Measurements from ENCODE around the gene PITRM1.
"Not testable (repeated sequence)": the region's sequence is repeated elsewhere in the genome, so short reads cannot be mapped to it uniquely, and the experiment has no call there.

Gene PITRM1

GRCh38 chr10:3172446-3173170 is at the start of gene PITRM1:
PITRM1 (minus strand) TSS chr10:3172782; CDS start chr10:3172772, 10 bp downstream.
- DNase-seq (ENCODE audit: low read depth) = peak; percentile 99

- DNase-seq (ENCODE audit: low read depth) = no peak
Observed at GRCh38 chr10:3222068-3222467, 49.5 kb upstream of the PITRM1 start.

GRCh38 chr10:3221601-3222000 is 49.0 kb upstream of the PITRM1 start:
- DNase-seq (ENCODE audit: low read depth) = not testable (repeated sequence)

- no peak for DNase-seq (ENCODE audit: low read depth)
Observed at GRCh38 chr10:3220853-3221252, 48.3 kb upstream of the PITRM1 start.

GRCh38 chr10:3219021-3219628 is 46.5 kb upstream of the PITRM1 start:
- DNase-seq (ENCODE audit: low read depth) = not testable (repeated sequence)

- no peak for DNase-seq (ENCODE audit: low read depth)
Observed at GRCh38 chr10:3217853-3218252, 45.3 kb upstream of the PITRM1 start.

- no peak for DNase-seq (ENCODE audit: low read depth)
Observed at GRCh38 chr10:3217301-3217700, 44.7 kb upstream of the PITRM1 start.

GRCh38 chr10:3215153-3215775 is 42.7 kb upstream of the PITRM1 start:
- no peak for DNase-seq (ENCODE audit: low read depth)

- no peak for DNase-seq (ENCODE audit: low read depth)
Observed at GRCh38 chr10:3213758-3214515, 41.4 kb upstream of the PITRM1 start.

- no peak for DNase-seq (ENCODE audit: low read depth)
Observed at GRCh38 chr10:3213208-3213607, 40.6 kb upstream of the PITRM1 start.

GRCh38 chr10:3210251-3210877 is 37.8 kb upstream of the PITRM1 start:
- DNase-seq (ENCODE audit: low read depth) = no peak

GRCh38 chr10:3208481-3209406 is 36.2 kb upstream of the PITRM1 start:
- DNase-seq (ENCODE audit: low read depth) = no peak

- DNase-seq (ENCODE audit: low read depth) = no peak
Observed at GRCh38 chr10:3207351-3207750, 34.8 kb upstream of the PITRM1 start.

- no peak for DNase-seq (ENCODE audit: low read depth)
Observed at GRCh38 chr10:3206511-3207157, 34.1 kb upstream of the PITRM1 start.

- no peak for DNase-seq (ENCODE audit: low read depth)
Observed at GRCh38 chr10:3203972-3204371, 31.4 kb upstream of the PITRM1 start.

- no peak for DNase-seq (ENCODE audit: low read depth)
Observed at GRCh38 chr10:3203016-3203811, 30.6 kb upstream of the PITRM1 start.

- no peak for DNase-seq (ENCODE audit: low read depth)
Observed at GRCh38 chr10:3201796-3202195, 29.2 kb upstream of the PITRM1 start.

GRCh38 chr10:3199488-3199887 is 26.9 kb upstream of the PITRM1 start:
- no peak for DNase-seq (ENCODE audit: low read depth)

GRCh38 chr10:3198900-3199299 is 26.3 kb upstream of the PITRM1 start:
- no peak for DNase-seq (ENCODE audit: low read depth)

Data from stimulated activated CD8-positive, alpha-beta memory T cell treated with anti-CD3 and anti-CD28 coated beads, Interleukin-12 subunit alpha, Interleukin-12 subunit beta, amount 100 ng/mL, for 1 hour (primary cell).